ENCODE data around the gene SORCS2. TPM values are rescaled to one million over a fixed set of nuclear protein-coding genes. Genes with fewer than 3 reads are reported as not detected.

SORCS2 gene
- total RNA-seq, 1 donor = under 0.01 TPM

DNA sequence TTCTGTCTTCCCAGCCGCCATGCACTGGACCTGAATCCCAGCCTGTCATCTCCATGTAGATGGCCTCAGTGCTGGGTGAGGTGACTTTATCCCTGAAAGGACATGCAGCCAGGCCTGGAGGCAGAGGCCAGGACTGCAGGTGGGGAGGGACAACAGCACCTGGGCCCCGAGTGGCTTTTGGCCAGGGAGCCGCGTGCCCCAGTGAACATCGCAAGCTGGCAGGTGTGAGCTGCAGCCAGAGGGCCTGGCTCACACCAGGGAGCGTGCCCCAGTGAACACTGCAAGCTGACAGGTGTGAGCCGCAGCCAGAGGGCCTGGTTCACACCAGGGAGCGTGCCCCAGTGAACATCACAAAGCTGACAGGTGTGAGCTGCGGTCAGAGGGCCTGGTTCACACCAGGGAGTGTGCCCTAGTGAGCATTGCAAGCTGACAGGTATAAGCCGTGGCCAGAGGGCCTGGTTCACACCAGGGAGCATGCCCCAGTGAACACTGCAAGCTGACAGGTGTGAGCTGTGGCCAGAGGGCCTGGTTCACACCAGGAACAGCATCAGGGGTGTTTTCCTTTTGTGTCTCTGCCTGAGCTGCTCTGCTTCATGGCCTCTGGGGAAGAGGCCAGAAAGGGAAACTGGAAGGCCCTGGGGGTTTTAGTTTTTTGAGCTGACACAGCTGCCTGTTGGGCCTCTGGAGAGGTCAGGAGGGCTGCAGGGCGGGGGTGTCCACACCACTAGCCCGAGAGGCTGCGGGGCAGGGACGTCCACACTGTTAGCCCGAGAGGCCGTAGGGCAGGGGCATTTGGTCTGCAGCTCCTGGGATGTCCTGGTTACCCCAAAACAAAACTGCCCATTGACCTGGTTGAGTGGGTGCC lies 265.1 kb downstream of the SORCS2 start:
- DNase-seq (ENCODE audit: low read depth in 2 of 3, low spot score in 2 of 3) = no peak

GRCh38 chr4:7458066-7458425 lies 265.7 kb downstream of the SORCS2 start:
- DNase-seq (ENCODE audit: low read depth in 2 of 3, low spot score in 2 of 3) = no peak

DNA sequence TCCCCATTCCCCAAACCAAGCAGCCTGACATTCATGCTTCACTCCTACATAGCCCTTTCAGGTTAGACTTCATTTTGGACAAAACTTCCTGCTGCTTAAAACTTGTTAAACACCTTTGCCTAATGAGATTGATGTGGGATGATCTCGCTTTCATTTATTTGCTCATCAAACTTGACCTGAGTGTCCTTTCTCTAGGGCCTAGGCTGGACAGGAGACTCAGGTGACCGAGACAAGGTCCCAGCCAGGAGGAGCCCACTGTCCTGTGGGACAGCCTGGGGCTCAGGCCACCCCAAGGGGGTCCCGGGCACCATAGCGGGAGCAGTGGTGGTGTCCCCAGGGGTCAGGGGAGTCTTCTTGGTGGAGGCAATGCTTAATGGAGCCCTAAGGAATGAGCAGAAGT lies 266.1 kb downstream of the SORCS2 start:
- no peak for DNase-seq (ENCODE audit: low read depth in 2 of 3, low spot score in 2 of 3)

- DNase-seq (ENCODE audit: low read depth in 2 of 3, low spot score in 2 of 3) = no peak
Measured at GRCh38 chr4:7459471-7459870, 267.1 kb downstream of the SORCS2 start.

DNA sequence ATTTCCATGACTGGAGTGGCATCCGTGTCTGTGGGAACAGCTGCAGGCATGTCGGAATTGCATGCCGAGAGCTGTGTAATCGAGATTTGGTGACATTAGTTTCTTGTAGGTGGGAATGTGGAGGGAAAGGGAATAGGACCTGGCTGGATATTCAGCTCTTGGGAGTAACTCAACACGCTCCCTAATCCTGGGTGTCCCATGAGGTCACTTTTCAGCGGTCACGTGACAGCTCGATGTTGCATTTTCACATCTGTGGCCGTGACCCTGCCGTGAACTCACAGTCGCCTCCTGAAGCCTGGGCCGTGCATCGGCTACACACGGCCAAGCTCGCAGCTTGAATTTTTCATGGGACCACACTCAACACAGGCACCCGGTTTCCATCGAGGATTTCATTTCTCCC lies 268.2 kb downstream of the SORCS2 start:
- no peak for DNase-seq (ENCODE audit: low read depth in 2 of 3, low spot score in 2 of 3)

- DNase-seq (ENCODE audit: low read depth in 2 of 3, low spot score in 2 of 3) = no peak
Measured at GRCh38 chr4:7461230-7461629, 268.9 kb downstream of the SORCS2 start.

- DNase-seq (ENCODE audit: low read depth in 2 of 3, low spot score in 2 of 3) = no peak
Measured at GRCh38 chr4:7462509-7462971, 270.2 kb downstream of the SORCS2 start.

DNA sequence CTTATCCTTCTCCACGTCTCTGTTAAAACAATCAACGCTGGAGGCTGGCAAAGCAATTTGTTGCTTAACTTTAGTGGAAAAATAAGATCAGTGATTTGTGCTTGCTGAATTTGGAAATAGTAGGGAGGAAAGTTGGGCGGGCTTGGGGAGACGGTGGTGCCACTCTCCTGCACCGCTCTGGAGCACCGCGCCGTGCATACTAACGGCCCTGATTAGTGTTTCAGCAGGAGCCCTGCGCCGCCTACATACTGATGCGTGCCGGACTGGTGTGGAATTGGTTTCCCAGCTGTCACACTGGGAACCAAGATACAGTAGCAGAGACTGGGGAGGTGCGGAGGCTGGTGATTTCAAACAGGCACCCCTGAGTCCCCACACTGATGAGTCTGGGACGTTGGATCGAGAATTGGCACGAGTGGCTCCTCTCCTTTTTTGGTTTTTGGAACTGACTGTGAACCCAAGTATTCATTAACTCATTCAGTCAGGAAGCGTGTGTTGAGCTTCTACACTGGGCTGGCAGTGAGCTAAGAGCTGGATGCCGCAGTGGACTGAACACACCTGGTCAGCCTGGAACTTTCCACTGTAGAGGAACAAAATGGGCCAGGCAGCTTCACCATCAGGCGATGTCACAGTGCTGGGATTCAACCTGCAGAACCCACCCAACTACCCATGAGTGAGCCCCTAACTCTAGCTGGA lies 271.4 kb downstream of the SORCS2 start:
- no peak for DNase-seq (ENCODE audit: low read depth in 2 of 3, low spot score in 2 of 3)

- no peak for DNase-seq (ENCODE audit: low read depth in 2 of 3, low spot score in 2 of 3)
Measured at GRCh38 chr4:7464259-7464655, 271.9 kb downstream of the SORCS2 start.

DNA sequence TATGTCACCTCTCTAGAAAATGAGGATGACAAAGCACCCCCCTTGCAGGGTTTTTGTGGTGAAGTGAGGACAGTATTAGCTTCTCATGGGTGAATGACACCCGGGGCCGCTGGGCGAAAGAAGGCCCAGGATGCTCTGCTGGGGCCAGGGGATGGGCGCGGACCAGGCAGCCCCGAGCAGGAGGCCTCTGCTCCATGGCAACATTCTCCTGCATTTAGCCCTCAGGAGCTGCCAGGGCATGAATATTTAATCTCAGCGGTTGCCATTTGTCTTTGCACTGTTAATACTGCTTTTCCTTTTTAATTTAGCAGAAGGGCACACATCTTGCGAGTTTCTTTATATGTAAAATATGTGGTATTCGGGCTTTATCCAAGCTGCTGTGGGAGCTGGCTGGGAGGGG lies 272.7 kb downstream of the SORCS2 start:
- no peak for DNase-seq (ENCODE audit: low read depth in 2 of 3, low spot score in 2 of 3)

- DNase-seq (ENCODE audit: low read depth in 2 of 3, low spot score in 2 of 3) = no peak
Measured at GRCh38 chr4:7466215-7466614, 273.9 kb downstream of the SORCS2 start.

GRCh38 chr4:7466904-7467303 lies 274.6 kb downstream of the SORCS2 start:
- no peak for DNase-seq (ENCODE audit: low read depth in 2 of 3, low spot score in 2 of 3)

DNA sequence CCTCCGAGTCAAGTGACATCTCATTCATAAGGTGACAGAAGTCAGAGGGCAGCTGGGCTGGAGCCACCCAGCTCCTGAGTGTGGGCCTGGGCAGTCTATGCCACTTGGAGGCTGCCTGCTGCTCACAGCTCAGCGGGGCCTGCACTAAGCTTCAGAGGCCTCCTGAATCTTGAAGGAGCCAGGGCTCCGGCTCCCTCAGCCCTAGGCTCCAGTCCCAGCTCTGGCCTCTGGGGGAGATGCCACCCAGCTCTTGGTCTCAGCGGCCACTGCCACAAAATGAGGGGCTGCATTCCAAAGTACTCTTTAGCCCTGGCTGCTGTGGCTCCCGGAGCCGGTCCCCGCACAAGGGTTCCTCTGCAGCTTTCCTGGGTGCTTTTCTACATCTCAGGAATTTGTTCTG lies 275.1 kb downstream of the SORCS2 start:
- DNase-seq (ENCODE audit: low read depth in 2 of 3, low spot score in 2 of 3) = no peak

- no peak for DNase-seq (ENCODE audit: low read depth in 2 of 3, low spot score in 2 of 3)
Measured at GRCh38 chr4:7469023-7469422, 276.7 kb downstream of the SORCS2 start.

- DNase-seq (ENCODE audit: low read depth in 2 of 3, low spot score in 2 of 3) = no peak
Measured at GRCh38 chr4:7470111-7470510, 277.8 kb downstream of the SORCS2 start.

GRCh38 chr4:7470522-7471128 lies 278.3 kb downstream of the SORCS2 start:
- DNase-seq (ENCODE audit: low read depth in 2 of 3, low spot score in 2 of 3) = no peak

DNA sequence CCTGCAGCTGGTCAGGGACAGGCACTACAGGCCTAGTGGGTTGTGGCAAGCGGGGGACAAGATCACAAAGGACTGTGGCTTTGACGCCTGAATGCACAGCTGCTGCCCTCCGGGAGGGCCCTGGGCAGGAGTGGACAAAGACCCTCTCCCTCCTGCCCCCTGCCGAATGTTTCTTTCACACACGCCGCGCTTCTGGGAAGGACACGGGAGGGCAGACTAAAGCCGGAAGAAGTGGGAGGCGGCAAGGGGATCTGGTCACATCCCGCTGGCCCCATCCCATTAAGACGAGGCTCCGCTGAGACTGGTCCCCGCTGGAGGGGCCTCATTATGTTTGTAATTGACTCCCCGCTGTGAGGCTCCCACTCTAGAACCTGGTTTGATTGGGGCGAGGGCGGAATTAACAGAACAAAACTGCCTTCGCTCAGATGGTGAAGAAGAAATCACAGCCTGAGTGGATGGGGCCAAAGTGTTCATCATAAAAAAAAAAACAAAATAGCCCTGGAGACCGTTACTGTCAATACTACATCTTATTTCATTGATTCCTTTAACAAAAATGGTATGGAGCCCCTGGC lies 280.2 kb downstream of the SORCS2 start:
- DNase-seq (ENCODE audit: low read depth in 2 of 3, low spot score in 2 of 3) = no peak

- no peak for DNase-seq (ENCODE audit: low read depth in 2 of 3, low spot score in 2 of 3)
Measured at GRCh38 chr4:7473081-7473480, 280.7 kb downstream of the SORCS2 start.

- no peak for DNase-seq (ENCODE audit: low read depth in 2 of 3, low spot score in 2 of 3)
Measured at GRCh38 chr4:7474320-7474719, 282.0 kb downstream of the SORCS2 start.

DNA sequence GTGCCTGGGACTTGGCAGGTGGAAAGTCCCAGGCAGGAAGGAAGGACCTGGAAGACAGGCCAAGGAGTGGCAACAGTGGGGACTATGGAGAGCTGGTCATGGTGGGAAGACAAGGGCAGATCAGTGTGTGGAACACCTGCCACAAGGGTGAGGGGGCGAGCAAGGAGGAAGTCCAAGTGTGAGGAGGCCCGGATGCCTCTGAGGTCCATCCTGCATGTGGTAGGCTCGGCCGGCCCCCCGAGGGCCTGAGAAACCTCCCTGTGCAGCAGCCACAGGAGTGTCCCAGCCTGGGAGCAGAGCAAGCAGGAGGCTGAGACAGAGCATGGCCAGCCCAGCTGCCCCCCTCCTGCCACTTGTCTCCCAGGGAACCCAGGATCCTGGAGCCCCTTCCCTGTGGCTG lies 282.9 kb downstream of the SORCS2 start:
- DNase-seq (ENCODE audit: low read depth in 2 of 3, low spot score in 2 of 3) = no peak

- DNase-seq (ENCODE audit: low read depth in 2 of 3, low spot score in 2 of 3) = no peak
Measured at GRCh38 chr4:7476820-7477219, 284.5 kb downstream of the SORCS2 start.

Data from hematopoietic multipotent progenitor cell (in vitro differentiated cells).